Measurements from ENCODE around the gene RHBDF2. TPM values are rescaled to one million over a fixed set of nuclear protein-coding genes. Genes with fewer than 3 reads are reported as not detected.

RHBDF2 gene
- total and polyA plus RNA-seq, 2 donors (not counting 3 experiments of a cell fraction or from before 2014, with no cell fraction given), result 25.5 to 38.5 TPM

DNA sequence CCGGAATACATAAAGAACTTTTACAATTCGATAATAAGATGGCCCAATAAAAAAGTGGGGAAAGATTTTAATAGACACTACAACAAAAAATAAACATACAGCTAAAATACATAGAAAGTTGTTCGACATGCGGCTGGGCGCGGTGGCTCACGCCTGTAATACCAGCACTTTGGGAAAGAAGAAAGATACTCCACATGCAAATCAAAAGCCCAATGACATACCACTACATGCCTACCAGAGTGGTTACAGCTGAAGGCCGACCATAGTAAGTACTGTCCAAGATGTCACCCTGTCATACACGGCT lies 47.9 kb upstream of the RHBDF2 start:
- no peak overlapping the region for H3K27ac ChIP-seq (ENCODE audit: insufficient read depth, low read depth, low read length)
- intact Hi-C loops (cut with micrococcal nuclease) (no loop called here), dilution Hi-C loops (cut with MboI; ENCODE audit: extremely low pct_ligation_motif_present, low sequenced_read_pairs) (no loop called here)
- H3K27me3 ChIP-seq (ENCODE audit: control insufficient read depth in 2 of 2, insufficient read depth in 2 of 2, low read length in 2 of 2), result peaks cover 0 to 3% of the 10 kb centered on the region in 2 experiments
- FAIRE-seq (no peak), DNase-seq (ENCODE audit: low read depth, low spot score) (no peak)
- ChIA-PET CTCF (interaction anchor here (1.3 to 1.8 kb wide), 4 partner anchors 13 to 133 kb away, joined by 3 to 13 read pairs (median 6); no protein-coding TSS in a partner anchor), POLR2A (no interaction called here)
- no peaks in the 10 kb centered on the region for H4K20me1 ChIP-seq (replicated peaks; ENCODE audit: control insufficient read depth, extremely low read depth, insufficient read depth, low read length)
- no peak overlapping the region for H3K4me2 ChIP-seq (ENCODE audit: insufficient read depth, low read length)
- H3K4me1 ChIP-seq (ENCODE audit: control insufficient read depth, extremely low read depth, insufficient read depth, low read length), result peaks cover 12% of the 10 kb centered on the region
- H3K4me3 ChIP-seq (replicated peaks in 1 of 3; ENCODE audit: insufficient read depth in 1 of 3, low read depth in 1 of 3, low read length in 3 of 3), result no peak overlapping the region
- no peaks in the 10 kb centered on the region for H3K36me3 ChIP-seq (ENCODE audit: control insufficient read depth in 2 of 2, extremely low read depth in 1 of 2, insufficient read depth in 2 of 2, low read length in 2 of 2)
- no peaks in the 10 kb centered on the region for H3K79me2 ChIP-seq (ENCODE audit: control insufficient read depth, insufficient read depth, low read length)
- no peak overlapping the region for H3K9ac ChIP-seq (replicated peaks; ENCODE audit: extremely low read depth, insufficient read depth, low read length)
- TF ChIP-seq GATA2 (IDR thresholded peaks at IDR 0.05; ENCODE audit: insufficient read depth, insufficient read length, low read depth, low read length), result no peak
- TF ChIP-seq FOS (IDR thresholded peaks at IDR 0.05; ENCODE audit: borderline replicate concordance, insufficient read depth, low read length), result no peak
- no peak for TF ChIP-seq JUN (IDR thresholded peaks at IDR 0.05; ENCODE audit: borderline replicate concordance, insufficient read depth, insufficient read length, low read depth)
- TF ChIP-seq, protein P1, sequence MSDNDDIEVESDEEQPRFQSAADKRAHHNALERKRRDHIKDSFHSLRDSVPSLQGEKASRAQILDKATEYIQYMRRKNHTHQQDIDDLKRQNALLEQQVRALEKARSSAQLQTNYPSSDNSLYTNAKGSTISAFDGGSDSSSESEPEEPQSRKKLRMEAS (IDR thresholded peaks at IDR 0.05; ENCODE audit: insufficient read depth, insufficient read length), result no peak
- TF ChIP-seq EZH2 (IDR thresholded peaks at IDR 0.05; ENCODE audit: borderline replicate concordance, low read depth, low read length, severe bottlenecking), result no peak
- TF ChIP-seq, protein P2, sequence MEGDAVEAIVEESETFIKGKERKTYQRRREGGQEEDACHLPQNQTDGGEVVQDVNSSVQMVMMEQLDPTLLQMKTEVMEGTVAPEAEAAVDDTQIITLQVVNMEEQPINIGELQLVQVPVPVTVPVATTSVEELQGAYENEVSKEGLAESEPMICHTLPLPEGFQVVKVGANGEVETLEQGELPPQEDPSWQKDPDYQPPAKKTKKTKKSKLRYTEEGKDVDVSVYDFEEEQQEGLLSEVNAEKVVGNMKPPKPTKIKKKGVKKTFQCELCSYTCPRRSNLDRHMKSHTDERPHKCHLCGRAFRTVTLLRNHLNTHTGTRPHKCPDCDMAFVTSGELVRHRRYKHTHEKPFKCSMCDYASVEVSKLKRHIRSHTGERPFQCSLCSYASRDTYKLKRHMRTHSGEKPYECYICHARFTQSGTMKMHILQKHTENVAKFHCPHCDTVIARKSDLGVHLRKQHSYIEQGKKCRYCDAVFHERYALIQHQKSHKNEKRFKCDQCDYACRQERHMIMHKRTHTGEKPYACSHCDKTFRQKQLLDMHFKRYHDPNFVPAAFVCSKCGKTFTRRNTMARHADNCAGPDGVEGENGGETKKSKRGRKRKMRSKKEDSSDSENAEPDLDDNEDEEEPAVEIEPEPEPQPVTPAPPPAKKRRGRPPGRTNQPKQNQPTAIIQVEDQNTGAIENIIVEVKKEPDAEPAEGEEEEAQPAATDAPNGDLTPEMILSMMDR (IDR thresholded peaks at IDR 0.05; ENCODE audit: extremely low read depth in 1 of 2, insufficient read depth in 1 of 2, low read depth in 1 of 2, low read length in 2 of 2), result no peak
- no peak for TF ChIP-seq POLR2AphosphoS5 (IDR thresholded peaks at IDR 0.05; ENCODE audit: insufficient read depth, low read depth, low read length)
- no peak for TF ChIP-seq POLR2A (IDR thresholded peaks at IDR 0.05; ENCODE audit: low read depth, low read length)
- no peak for TF ChIP-seq MYC (IDR thresholded peaks at IDR 0.05; ENCODE audit: low read depth, low read length)
- BruUV-seq (replicated peaks), result no TSS peak
- H2AFZ ChIP-seq (ENCODE audit: low read depth, low read length), result no peak overlapping the region
- no peaks in the 10 kb centered on the region for H3K9me1 ChIP-seq (replicated peaks; ENCODE audit: control insufficient read depth, extremely low read depth, insufficient read depth, low read length)
- H3K9me3 ChIP-seq (replicated peaks; ENCODE audit: control insufficient read depth, insufficient read depth, low read length), result no peaks in the 10 kb centered on the region
